Measurements from ENCODE around the gene TMPRSS15.

The TMPRSS15 gene

GRCh38 chr21:18354947-18355346 is 48.6 kb downstream of the TMPRSS15 start:
- DNase-seq (ENCODE audit: low read depth, low spot score), result no peak
- no peak overlapping the region for H3K27ac ChIP-seq

GRCh38 chr21:18350216-18350615 is 53.4 kb downstream of the TMPRSS15 start:
- DNase-seq (ENCODE audit: low read depth, low spot score), result no peak
- H3K27ac ChIP-seq, result no peak overlapping the region

- H3K27ac ChIP-seq, result no peak overlapping the region
- no peak for DNase-seq (ENCODE audit: low read depth, low spot score)
Measured at GRCh38 chr21:18349468-18349867, 54.1 kb downstream of the TMPRSS15 start.

GRCh38 chr21:18340387-18340942 is 63.1 kb downstream of the TMPRSS15 start:
- no peak for DNase-seq (ENCODE audit: low read depth, low spot score)
- no peak overlapping the region for H3K27ac ChIP-seq

GRCh38 chr21:18335651-18336236 is 67.8 kb downstream of the TMPRSS15 start:
- DNase-seq (ENCODE audit: low read depth, low spot score), result no peak
- no peak overlapping the region for H3K27ac ChIP-seq

- H3K27ac ChIP-seq, result no peak overlapping the region
- DNase-seq (ENCODE audit: low read depth, low spot score), result no peak
Measured at GRCh38 chr21:18334066-18334465, 69.5 kb downstream of the TMPRSS15 start.

GRCh38 chr21:18318156-18318555 is 85.4 kb downstream of the TMPRSS15 start:
- no peak for DNase-seq (ENCODE audit: low read depth, low spot score)
- H3K27ac ChIP-seq, result no peak overlapping the region

- H3K27ac ChIP-seq, result no peak overlapping the region
- DNase-seq (ENCODE audit: low read depth, low spot score), result no peak
Measured at GRCh38 chr21:18298228-18298627, 105.4 kb downstream of the TMPRSS15 start.

GRCh38 chr21:18294100-18294499 is 109.5 kb downstream of the TMPRSS15 start:
- H3K27ac ChIP-seq, result no peak overlapping the region
- DNase-seq (ENCODE audit: low read depth, low spot score), result no peak

- no peak overlapping the region for H3K27ac ChIP-seq
- DNase-seq (ENCODE audit: low read depth, low spot score), result no peak
Measured at GRCh38 chr21:18289876-18290275, 113.7 kb downstream of the TMPRSS15 start.

- no peak overlapping the region for H3K27ac ChIP-seq
- no peak for DNase-seq (ENCODE audit: low read depth, low spot score)
Measured at GRCh38 chr21:18285379-18285778, 118.2 kb downstream of the TMPRSS15 start.

- DNase-seq (ENCODE audit: low read depth, low spot score), result no peak
- H3K27ac ChIP-seq, result no peak overlapping the region
Measured at GRCh38 chr21:18275781-18276180, 127.8 kb downstream of the TMPRSS15 start.

GRCh38 chr21:18274370-18274769 is 129.2 kb downstream of the TMPRSS15 start:
- H3K27ac ChIP-seq, result no peak overlapping the region
- no peak for DNase-seq (ENCODE audit: low read depth, low spot score)

- no peak overlapping the region for H3K27ac ChIP-seq
- DNase-seq (ENCODE audit: low read depth, low spot score), result no peak
Measured at GRCh38 chr21:18273400-18273799, 130.2 kb downstream of the TMPRSS15 start.

- DNase-seq (ENCODE audit: low read depth, low spot score), result no peak
- no peak overlapping the region for H3K27ac ChIP-seq
Measured at GRCh38 chr21:18269856-18270255, 133.7 kb downstream of the TMPRSS15 start.

- no peak for DNase-seq (ENCODE audit: low read depth, low spot score)
- no peak overlapping the region for H3K27ac ChIP-seq
Measured at GRCh38 chr21:18268906-18269305, 134.7 kb downstream of the TMPRSS15 start.

- no peak overlapping the region for H3K27ac ChIP-seq
- no peak for DNase-seq (ENCODE audit: low read depth, low spot score)
Measured at GRCh38 chr21:18267496-18267895, 136.1 kb downstream of the TMPRSS15 start.

- DNase-seq (ENCODE audit: low read depth, low spot score), result no peak
Measured at GRCh38 chr21:18265944-18266343, 137.6 kb downstream of the TMPRSS15 start.

GRCh38 chr21:18253799-18254198 is 149.8 kb downstream of the TMPRSS15 start:
- no peak for DNase-seq (ENCODE audit: low read depth, low spot score)
- no peak overlapping the region for H3K27ac ChIP-seq

More at GRCh38 chr21:18265944-18266343, 137.6 kb downstream of the TMPRSS15 start:
- no peak overlapping the region for H3K27ac ChIP-seq

GRCh38 chr21:18253221-18253620 is 150.4 kb downstream of the TMPRSS15 start:
- DNase-seq (ENCODE audit: low read depth, low spot score), result no peak
- H3K27ac ChIP-seq, result no peak overlapping the region

- no peak overlapping the region for H3K27ac ChIP-seq
- DNase-seq (ENCODE audit: low read depth, low spot score), result no peak
Measured at GRCh38 chr21:18252680-18253079, 150.9 kb downstream of the TMPRSS15 start.

GRCh38 chr21:18252256-18252655 is 151.3 kb downstream of the TMPRSS15 start:
- DNase-seq (ENCODE audit: low read depth, low spot score), result no peak

More at GRCh38 chr21:18252256-18252655, 151.3 kb downstream of the TMPRSS15 start:
- no peak overlapping the region for H3K27ac ChIP-seq

Measured in epithelial cell of prostate (primary cell).